Endothelial cell (in vitro differentiated cells): Measurements from ENCODE around the gene CFAP46. TPM values are rescaled to one million over a fixed set of nuclear protein-coding genes. Genes with fewer than 3 reads are reported as not detected.

Experiments used
- DNase-seq: peaks from one replicate; pipeline ENCODE4 v3.0.0; 2021; ENCODE audit warnings: low spot score
- H3K27ac Mint-ChIP-seq: one replicate; pipeline ENCODE4 v1.8.0; 2021; ENCODE audit warnings: mixed read lengths, inconsistent platforms; ENCODE audit not compliant: unreplicated experiment
- H3K27me3 Mint-ChIP-seq: one replicate; pipeline ENCODE4 v1.8.0; 2021; ENCODE audit warnings: mild to moderate bottlenecking, moderate library complexity, mixed read lengths, inconsistent platforms; ENCODE audit not compliant: unreplicated experiment
- H3K36me3 Mint-ChIP-seq: one replicate; pipeline ENCODE4 v1.8.0; 2021; ENCODE audit warnings: mild to moderate bottlenecking, low read depth, mixed read lengths, inconsistent platforms; ENCODE audit not compliant: unreplicated experiment
- H3K4me1 Mint-ChIP-seq: one replicate; pipeline ENCODE4 v1.8.0; 2021; ENCODE audit warnings: mild to moderate bottlenecking, mixed read lengths, inconsistent platforms; ENCODE audit not compliant: unreplicated experiment
- H3K4me3 Mint-ChIP-seq: one replicate; pipeline ENCODE4 v1.8.0; 2021; ENCODE audit warnings: mild to moderate bottlenecking, mixed read lengths, inconsistent platforms; ENCODE audit not compliant: unreplicated experiment
- H3K9me3 Mint-ChIP-seq: one replicate; pipeline ENCODE4 v1.8.0; 2021; ENCODE audit warnings: mixed read lengths, inconsistent platforms; ENCODE audit not compliant: unreplicated experiment
- total RNA-seq: library from RNA; stranded (reverse); fragmentation: NEBNext Ultra II Directional; extraction: Animal tissue kit (Norgen Biotek cat#: 25700); gene quantifications from one replicate; pipeline ENCODE4 v1.2.1, GENCODE V29; 2021; ENCODE audit not compliant: unreplicated experiment
- TF ChIP-seq, protein P1 (sequence below): fragments of 200-600 bp; sonication (generic); IDR thresholded peaks from one replicate; pipeline ENCODE4 v1.5.0; 2021; ENCODE audit warnings: antibody characterized with exemption; ENCODE audit not compliant: unreplicated experiment

Gene CFAP46
- total RNA-seq, 1 donor from 2014 or later = 0.95 TPM

- H3K4me3 Mint-ChIP-seq = no peak overlapping the region
- no peak overlapping the region for H3K27ac Mint-ChIP-seq
- no peaks in the 10 kb centered on the region for H3K4me1 Mint-ChIP-seq
- H3K9me3 Mint-ChIP-seq = peaks cover 4% of the 10 kb centered on the region
- TF ChIP-seq, protein P1, sequence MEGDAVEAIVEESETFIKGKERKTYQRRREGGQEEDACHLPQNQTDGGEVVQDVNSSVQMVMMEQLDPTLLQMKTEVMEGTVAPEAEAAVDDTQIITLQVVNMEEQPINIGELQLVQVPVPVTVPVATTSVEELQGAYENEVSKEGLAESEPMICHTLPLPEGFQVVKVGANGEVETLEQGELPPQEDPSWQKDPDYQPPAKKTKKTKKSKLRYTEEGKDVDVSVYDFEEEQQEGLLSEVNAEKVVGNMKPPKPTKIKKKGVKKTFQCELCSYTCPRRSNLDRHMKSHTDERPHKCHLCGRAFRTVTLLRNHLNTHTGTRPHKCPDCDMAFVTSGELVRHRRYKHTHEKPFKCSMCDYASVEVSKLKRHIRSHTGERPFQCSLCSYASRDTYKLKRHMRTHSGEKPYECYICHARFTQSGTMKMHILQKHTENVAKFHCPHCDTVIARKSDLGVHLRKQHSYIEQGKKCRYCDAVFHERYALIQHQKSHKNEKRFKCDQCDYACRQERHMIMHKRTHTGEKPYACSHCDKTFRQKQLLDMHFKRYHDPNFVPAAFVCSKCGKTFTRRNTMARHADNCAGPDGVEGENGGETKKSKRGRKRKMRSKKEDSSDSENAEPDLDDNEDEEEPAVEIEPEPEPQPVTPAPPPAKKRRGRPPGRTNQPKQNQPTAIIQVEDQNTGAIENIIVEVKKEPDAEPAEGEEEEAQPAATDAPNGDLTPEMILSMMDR = no peak
- DNase-seq = no peak
- H3K27me3 Mint-ChIP-seq = peaks cover 4% of the 10 kb centered on the region
- H3K36me3 Mint-ChIP-seq = no peaks in the 10 kb centered on the region
Observed at GRCh38 chr10:132955479-132955878, 13.1 kb upstream of the CFAP46 start.

DNA sequence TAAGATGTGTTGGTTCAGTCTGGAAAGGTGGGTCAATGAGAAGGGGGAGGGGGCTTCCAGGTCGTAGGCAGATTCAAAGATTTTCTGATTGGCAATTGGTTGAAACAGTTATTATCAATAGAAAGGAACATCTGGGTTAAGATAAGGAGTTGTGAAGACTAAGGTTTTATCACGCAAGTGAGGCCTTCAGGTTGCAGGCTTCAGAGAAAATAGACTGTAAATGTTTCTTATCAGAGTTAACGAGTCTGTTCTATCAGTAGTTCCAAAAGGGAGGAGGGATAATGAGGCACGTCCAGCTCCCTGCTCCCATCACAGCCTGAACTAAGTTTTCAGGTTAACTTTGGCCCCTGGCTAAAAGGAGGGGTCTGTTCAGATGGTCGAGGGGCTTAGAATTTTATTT is 11.1 kb upstream of the CFAP46 start:
- peaks cover 4% of the 10 kb centered on the region for H3K27me3 Mint-ChIP-seq
- no peaks in the 10 kb centered on the region for H3K36me3 Mint-ChIP-seq
- H3K4me1 Mint-ChIP-seq = no peaks in the 10 kb centered on the region
- H3K27ac Mint-ChIP-seq = no peak overlapping the region
- H3K9me3 Mint-ChIP-seq = peaks cover 4% of the 10 kb centered on the region
- no peak for DNase-seq
- no peak overlapping the region for H3K4me3 Mint-ChIP-seq
- TF ChIP-seq, protein P1 = no peak

DNA sequence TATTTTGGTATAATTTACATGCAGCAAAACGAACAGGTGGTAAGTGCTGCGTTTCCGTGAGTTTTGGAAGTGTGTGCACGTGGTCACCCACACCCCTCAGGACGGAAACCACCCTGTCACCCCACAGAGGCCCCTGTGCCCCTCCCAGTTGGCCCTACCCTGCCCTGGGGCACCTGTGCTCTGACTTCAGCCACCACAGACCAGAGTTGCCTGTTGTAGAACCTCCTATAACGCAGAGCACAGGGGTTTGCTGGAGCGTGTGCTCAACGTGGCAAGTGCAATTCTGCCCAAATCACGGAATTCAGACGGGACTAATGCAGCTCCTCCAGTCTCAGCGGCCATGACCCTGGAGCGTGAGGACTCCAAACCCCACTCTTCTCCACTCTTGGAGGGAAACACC is 9.6 kb upstream of the CFAP46 start:
- peaks cover 5% of the 10 kb centered on the region for H3K36me3 Mint-ChIP-seq
- peaks cover 3% of the 10 kb centered on the region for H3K9me3 Mint-ChIP-seq
- no peaks in the 10 kb centered on the region for H3K4me1 Mint-ChIP-seq
- no peak overlapping the region for H3K4me3 Mint-ChIP-seq
- H3K27me3 Mint-ChIP-seq = peaks cover 4% of the 10 kb centered on the region
- DNase-seq = no peak
- TF ChIP-seq, protein P1 = no peak
- H3K27ac Mint-ChIP-seq = no peak overlapping the region

DNA sequence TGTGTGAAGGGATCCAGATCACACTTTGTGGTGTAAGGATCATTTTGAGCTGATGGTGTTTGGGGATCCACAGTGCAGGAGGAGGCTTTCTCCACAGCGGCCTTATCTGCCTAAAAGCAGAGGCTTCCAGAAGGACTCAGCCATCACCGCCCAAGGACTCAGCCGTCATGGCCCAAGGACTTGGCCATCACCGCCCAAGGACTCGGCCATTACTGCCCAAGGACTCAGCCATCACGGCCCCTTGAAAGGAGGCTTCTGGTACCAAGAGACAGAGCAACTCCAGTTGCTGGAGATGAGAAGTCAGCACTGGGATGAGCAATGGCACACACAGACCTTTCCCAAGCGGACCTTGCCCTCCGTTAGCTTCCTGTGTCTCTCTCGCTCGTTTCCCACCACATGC is 6.0 kb upstream of the CFAP46 start:
- Mint-ChIP-seq H3K27ac (no peak overlapping the region), H3K9me3 (no peaks in the 10 kb centered on the region), H3K27me3 (peaks cover 6% of the 10 kb centered on the region), H3K4me3 (no peak overlapping the region), H3K4me1 (no peaks in the 10 kb centered on the region), H3K36me3 (peaks cover 5% of the 10 kb centered on the region)
- TF ChIP-seq, protein P1 = no peak
- no peak for DNase-seq

GRCh38 chr10:132947843-132948242 is 5.5 kb upstream of the CFAP46 start:
- no peak overlapping the region for H3K27ac Mint-ChIP-seq
- H3K4me3 Mint-ChIP-seq = no peak overlapping the region
- TF ChIP-seq, protein P1 = no peak
- H3K27me3 Mint-ChIP-seq = peaks cover 4% of the 10 kb centered on the region
- peaks cover under 1% of the 10 kb centered on the region for H3K4me1 Mint-ChIP-seq
- DNase-seq = no peak
- no peaks in the 10 kb centered on the region for H3K9me3 Mint-ChIP-seq
- peaks cover 5% of the 10 kb centered on the region for H3K36me3 Mint-ChIP-seq
